Left renal cortex interstitium (tissue), 4 donors: ENCODE results near the gene GNG7. TPM values are rescaled to one million over a fixed set of nuclear protein-coding genes. Genes with fewer than 3 reads are reported as not detected.
"Not testable (repeated sequence)": the region's sequence is repeated elsewhere in the genome, so short reads cannot be mapped to it uniquely, and the experiment has no call there.

Experiments used
- DNase-seq, 4 donors: peaks; one replicate each; pipeline ENCODE4 v3.0.0-alpha.2; 2013; ENCODE audit warnings: low read depth in 4 of 4, low spot score in 2 of 4, missing footprints in 1 of 4
- polyA plus RNA-seq, 4 donors: library from polyadenylated mRNA; unstranded; fragments of 120-200 nt; gene quantifications; one replicate each; pipeline ENCODE4 v1.2.1, GENCODE V29; 2013; ENCODE audit not compliant: insufficient read length in 4 of 4

GNG7 gene
- polyA plus RNA-seq, 4 donors = 5.2 to 7.7 (median 7.0) TPM

- DNase-seq = no peak
Observed at GRCh38 chr19:2607712-2608601, 94.5 kb downstream of the GNG7 start.

DNA sequence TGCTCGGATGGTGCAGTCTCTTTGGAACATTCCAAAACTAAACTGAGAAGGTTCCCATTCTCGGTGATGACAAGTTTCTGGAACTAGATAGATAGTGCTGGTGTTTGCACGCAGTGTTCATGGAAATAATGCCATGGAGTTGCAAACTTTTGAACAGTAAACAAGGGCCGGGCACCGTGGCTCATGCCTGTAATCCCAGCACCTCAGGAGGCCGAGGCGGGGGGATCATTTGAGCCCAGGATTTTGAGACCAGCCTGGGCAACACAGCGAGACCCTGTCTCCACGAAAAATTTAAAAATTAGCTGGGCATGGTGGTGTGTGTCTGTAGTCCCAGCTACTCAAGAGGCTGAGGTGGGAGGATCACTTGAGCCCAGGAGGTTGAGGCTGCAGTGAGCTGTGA lies 95.7 kb downstream of the GNG7 start:
- DNase-seq = not testable (repeated sequence)

GRCh38 chr19:2605889-2606288 lies 96.6 kb downstream of the GNG7 start:
- DNase-seq = not testable (repeated sequence)

- DNase-seq = no peak
Observed at GRCh38 chr19:2604747-2605329, 97.7 kb downstream of the GNG7 start.

GRCh38 chr19:2603334-2603733 lies 99.2 kb downstream of the GNG7 start:
- no peak for DNase-seq

GRCh38 chr19:2602391-2603181 lies 99.9 kb downstream of the GNG7 start:
- no peak for DNase-seq

DNA sequence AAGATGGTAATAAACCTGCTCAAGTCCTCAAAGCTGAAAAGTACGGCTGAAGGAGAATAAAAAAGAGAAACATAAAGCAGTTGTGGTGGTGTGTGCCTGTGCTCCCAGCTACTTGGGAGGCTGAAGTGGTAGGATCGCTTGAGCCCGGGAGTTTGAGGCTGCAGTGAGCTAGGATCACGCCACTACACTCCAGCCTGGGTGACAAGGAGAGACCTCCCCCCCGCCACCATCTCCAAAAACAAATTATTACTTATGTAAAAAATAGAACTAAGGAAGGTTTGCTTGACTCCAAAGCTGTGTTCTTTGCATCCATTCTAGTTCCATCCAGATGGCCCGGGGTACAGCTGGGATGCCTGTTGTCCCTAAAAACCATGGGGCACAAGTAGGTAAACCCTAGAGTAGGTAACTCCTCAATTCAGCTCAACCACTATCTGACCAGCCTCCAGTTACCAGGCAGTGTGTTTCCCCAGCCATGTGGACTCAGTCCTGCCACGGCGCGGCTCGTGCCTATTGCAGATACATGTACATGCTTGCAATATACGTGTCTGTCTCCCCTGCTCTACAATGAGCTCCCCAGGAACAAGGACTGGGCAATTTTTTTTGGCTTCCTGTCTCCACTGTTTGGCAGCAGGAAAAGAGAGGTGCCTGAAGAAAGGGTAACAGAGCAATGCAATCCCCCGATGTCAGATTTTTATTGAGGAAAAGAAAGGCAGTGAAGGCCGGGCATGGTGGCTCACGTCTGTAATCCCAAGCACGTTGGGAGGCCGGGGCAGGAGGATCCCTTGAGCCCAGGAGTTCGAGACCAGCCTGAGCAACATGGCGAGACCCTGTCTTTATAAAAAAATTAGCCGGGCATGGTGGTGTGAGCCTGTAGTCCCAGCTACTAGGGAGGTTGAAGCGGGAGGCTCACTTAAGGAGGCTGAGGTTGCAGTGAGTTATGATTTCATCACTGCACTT lies 101.3 kb downstream of the GNG7 start:
- DNase-seq = no peak

DNA sequence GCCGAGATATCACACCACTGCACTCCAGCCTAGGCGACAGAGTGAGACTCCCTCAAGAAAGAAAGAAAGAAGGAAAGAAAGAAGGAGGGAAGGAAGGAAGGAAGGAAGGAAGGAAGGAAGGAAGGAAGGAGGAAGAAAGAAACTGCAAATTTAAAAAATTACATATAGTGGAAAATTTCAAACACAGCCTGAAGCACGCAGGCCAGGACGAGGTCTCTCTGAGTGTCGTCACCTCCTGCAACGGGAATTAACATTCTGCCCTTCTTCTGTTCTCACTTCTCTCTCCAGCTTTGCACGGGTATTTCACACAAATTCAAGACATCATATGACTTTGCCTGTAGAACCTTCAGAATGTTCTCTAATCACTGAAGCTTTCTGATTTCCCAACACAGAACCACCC lies 108.2 kb downstream of the GNG7 start:
- DNase-seq = no peak

DNA sequence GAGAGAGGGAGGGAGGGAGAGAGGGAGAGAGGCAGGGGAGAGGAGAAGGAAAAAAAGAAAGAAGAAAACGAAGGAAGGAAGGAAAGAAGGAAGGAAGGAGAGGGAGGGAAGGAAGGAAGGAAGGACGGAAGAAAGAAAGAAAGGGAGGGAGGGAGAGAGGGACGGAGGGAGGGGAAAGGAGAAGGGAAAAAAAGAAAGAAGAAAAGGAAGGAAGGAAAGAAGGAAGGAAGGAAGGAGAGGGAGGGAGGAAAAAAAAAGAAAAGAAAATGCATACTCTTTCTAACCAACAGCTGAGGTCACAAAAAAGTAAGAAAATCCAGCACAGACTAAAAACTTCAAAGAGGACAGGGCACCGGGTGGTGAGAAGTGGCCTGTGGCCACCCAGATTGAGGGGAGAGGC lies 109.7 kb downstream of the GNG7 start:
- DNase-seq = no peak

- no peak for DNase-seq
Observed at GRCh38 chr19:2591537-2592291, 110.8 kb downstream of the GNG7 start.

GRCh38 chr19:2590630-2591399 lies 111.7 kb downstream of the GNG7 start:
- DNase-seq = no peak

DNA sequence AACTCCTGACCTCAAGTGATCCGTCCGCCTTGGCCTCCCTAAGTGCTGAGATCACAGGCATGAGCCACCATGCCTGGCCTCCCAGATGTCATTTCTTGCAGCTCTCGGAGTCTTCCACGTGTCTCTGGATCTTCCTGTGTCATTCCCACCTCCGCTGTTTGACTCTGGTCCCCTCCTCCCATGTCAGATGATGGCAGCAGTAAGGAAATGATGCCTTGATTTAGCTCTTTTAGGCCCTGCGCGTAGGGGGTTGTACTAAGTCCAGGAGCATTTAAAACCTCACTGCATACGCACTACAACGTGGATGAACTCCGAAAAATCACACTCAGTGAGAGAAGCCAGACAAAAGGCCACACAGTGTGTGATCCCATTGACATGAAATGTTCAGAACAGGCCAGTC lies 113.1 kb downstream of the GNG7 start:
- no peak for DNase-seq

- DNase-seq = no peak
Observed at GRCh38 chr19:2588081-2588777, 114.3 kb downstream of the GNG7 start.

- no peak for DNase-seq
Observed at GRCh38 chr19:2587001-2587719, 115.3 kb downstream of the GNG7 start.

DNA sequence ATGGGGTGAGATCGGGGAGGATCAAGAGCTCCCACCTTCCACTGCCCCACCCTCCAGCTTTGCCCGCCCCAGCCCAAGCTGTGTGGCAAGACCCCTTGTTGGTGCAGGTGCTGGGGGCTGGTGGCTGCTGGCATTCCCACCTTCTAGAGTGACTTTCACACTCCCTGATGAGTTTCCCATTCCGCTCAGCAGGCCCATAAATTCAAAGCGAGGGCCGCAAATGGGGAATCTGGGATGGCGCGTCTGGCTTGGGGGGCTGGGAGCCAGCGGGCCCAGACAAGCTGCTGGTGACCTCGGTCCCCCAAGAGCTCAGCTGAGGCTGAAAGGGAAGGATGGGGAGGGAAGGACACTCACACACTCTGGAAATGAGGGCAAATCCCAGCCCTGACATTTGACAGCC lies 116.3 kb downstream of the GNG7 start:
- no peak for DNase-seq

- DNase-seq = no peak
Observed at GRCh38 chr19:2584002-2584401, 118.5 kb downstream of the GNG7 start.
